Stimulated activated naive B cell treated with anti-CD40 and anti-IgM and Interleukin-4, amounts not matched to agents 10 μg/mL and 1 μg/mL and 100 μg/mL, for 72 hours (primary cell): ENCODE data around the gene RYR3.

Experiments used
- ATAC-seq, 2 donors: fragments of 150-1000 bp; cut with Tn5 transposase; replicated peaks; 2 replicates each; pipeline ENCODE4 v1.10.0; 2021; ENCODE audit warnings: moderate library complexity in 1 of 2
- DNase-seq: peaks from one replicate; pipeline ENCODE4 v3.0.0; 2021
- H3K27ac Mint-ChIP-seq: one replicate; pipeline ENCODE4 v1.8.0; 2022; ENCODE audit warnings: mild to moderate bottlenecking, mixed read lengths
- H3K27me3 Mint-ChIP-seq, 2 donors: one replicate each; pipeline ENCODE4 v1.8.0; 2022; ENCODE audit warnings: mixed read lengths in 2 of 2
- H3K36me3 Mint-ChIP-seq, 2 donors: one replicate each; pipeline ENCODE4 v1.8.0; 2022; ENCODE audit warnings: mixed read lengths in 2 of 2, mild to moderate bottlenecking in 1 of 2
- H3K4me1 Mint-ChIP-seq, 2 donors: one replicate each; pipeline ENCODE4 v1.8.0; 2022; ENCODE audit warnings: mixed read lengths in 2 of 2, mild to moderate bottlenecking in 1 of 2
- H3K4me3 Mint-ChIP-seq, 2 donors: one replicate each; pipeline ENCODE4 v1.8.0; 2022; ENCODE audit warnings: mild to moderate bottlenecking in 2 of 2, mixed read lengths in 2 of 2, moderate library complexity in 1 of 2
- H3K9me3 Mint-ChIP-seq, 2 donors: one replicate each; pipeline ENCODE4 v1.8.0; 2022; ENCODE audit warnings: mixed read lengths in 2 of 2, mild to moderate bottlenecking in 1 of 2

RYR3 gene

GRCh38 chr15:33753012-33753411 is 442.2 kb downstream of the RYR3 start:
- Mint-ChIP-seq H3K27me3 (peaks cover 7 to 9% of the 10 kb centered on the region in 2 donors), H3K4me3 (no peak overlapping the region), H3K27ac (no peak overlapping the region), H3K9me3 (peaks cover 6% of the 10 kb centered on the region in 2 donors), H3K36me3 (no peaks in the 10 kb centered on the region), H3K4me1 (peaks cover 6 to 9% of the 10 kb centered on the region in 2 donors)
- ATAC-seq (no peak), DNase-seq (no peak)

- H3K36me3 Mint-ChIP-seq = no peaks in the 10 kb centered on the region
- peaks cover 9 to 11% of the 10 kb centered on the region in 2 donors for H3K27me3 Mint-ChIP-seq
- peaks cover 6 to 9% of the 10 kb centered on the region in 2 donors for H3K4me1 Mint-ChIP-seq
- ATAC-seq = no peak
- H3K27ac Mint-ChIP-seq = no peak overlapping the region
- DNase-seq = no peak
- H3K9me3 Mint-ChIP-seq = peaks cover 6% of the 10 kb centered on the region in 2 donors
- no peak overlapping the region for H3K4me3 Mint-ChIP-seq
Measured at GRCh38 chr15:33754242-33754641, 443.5 kb downstream of the RYR3 start.

DNA sequence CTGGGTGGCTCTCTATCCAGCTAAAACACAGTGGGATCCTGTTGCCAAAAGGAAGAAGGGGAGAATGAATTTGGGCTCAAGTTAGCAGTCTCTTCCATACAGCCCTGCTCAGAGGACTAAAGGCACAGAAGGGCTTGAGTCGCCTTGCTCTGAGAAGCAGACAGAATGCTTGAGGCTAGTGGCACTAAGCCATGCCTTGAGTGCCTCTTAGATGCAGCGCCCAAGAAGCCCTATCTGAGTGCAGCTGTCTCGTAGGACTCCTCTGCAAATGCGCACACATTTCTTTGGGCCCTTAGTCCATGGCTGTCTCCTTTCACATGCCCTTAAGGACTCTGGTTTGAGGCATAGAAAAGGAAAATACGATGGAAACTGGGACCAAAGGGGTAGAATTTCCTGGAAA is 446.2 kb downstream of the RYR3 start:
- ATAC-seq = no peak
- Mint-ChIP-seq H3K9me3 (peaks cover 5 to 6% of the 10 kb centered on the region in 2 donors), H3K4me1 (peaks cover 6 to 9% of the 10 kb centered on the region in 2 donors), H3K4me3 (no peak overlapping the region), H3K27ac (no peak overlapping the region), H3K27me3 (peaks cover 27 to 35% of the 10 kb centered on the region in 2 donors), H3K36me3 (no peaks in the 10 kb centered on the region)
- no peak for DNase-seq

GRCh38 chr15:33757516-33758232 is 446.9 kb downstream of the RYR3 start:
- Mint-ChIP-seq H3K9me3 (no peaks in the 10 kb centered on the region), H3K27ac (peak overlapping the region; percentile 11), H3K4me1 (peaks cover 6 to 9% of the 10 kb centered on the region in 2 donors), H3K4me3 (no peak overlapping the region), H3K36me3 (no peaks in the 10 kb centered on the region), H3K27me3 (peaks cover 23 to 37% of the 10 kb centered on the region in 2 donors)
- ATAC-seq (peak; percentile 80 to 84), DNase-seq (no peak)

GRCh38 chr15:33766389-33766788 is 455.6 kb downstream of the RYR3 start:
- Mint-ChIP-seq H3K4me3 (no peak overlapping the region), H3K36me3 (no peaks in the 10 kb centered on the region), H3K9me3 (no peaks in the 10 kb centered on the region), H3K27ac (no peak overlapping the region), H3K27me3 (peaks cover 4 to 14% of the 10 kb centered on the region in 2 donors), H3K4me1 (no peaks in the 10 kb centered on the region)
- no peak for ATAC-seq
- no peak for DNase-seq

DNA sequence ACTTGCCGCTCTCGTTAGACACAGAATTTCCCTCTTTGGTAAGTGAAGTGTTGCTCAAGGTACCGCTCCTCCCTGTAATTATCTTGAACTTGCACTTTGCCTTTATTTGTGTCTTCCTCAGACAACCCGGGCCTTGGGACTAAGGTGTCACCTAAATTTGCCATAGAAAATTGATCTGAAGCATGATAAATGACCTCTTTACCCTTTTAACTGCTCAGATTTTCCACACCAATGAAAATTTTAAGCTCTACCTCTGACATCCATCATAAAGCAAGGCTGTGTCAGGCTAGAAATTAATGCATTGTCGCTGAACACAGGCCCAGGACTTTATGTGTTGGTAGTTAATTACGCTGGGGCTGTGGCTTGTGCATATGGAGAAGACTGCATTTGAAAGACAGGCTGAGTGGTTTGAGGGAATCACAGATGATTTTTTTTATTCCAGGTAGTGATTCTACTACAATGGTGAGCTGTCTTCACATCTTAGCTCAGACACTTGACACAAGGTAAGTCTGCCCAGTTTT is 458.0 kb downstream of the RYR3 start:
- Mint-ChIP-seq H3K36me3 (no peaks in the 10 kb centered on the region), H3K4me1 (no peaks in the 10 kb centered on the region), H3K27me3 (peaks cover 0 to 4% of the 10 kb centered on the region in 2 donors), H3K9me3 (no peaks in the 10 kb centered on the region), H3K27ac (no peak overlapping the region), H3K4me3 (no peak overlapping the region)
- ATAC-seq (no peak), DNase-seq (no peak)

DNA sequence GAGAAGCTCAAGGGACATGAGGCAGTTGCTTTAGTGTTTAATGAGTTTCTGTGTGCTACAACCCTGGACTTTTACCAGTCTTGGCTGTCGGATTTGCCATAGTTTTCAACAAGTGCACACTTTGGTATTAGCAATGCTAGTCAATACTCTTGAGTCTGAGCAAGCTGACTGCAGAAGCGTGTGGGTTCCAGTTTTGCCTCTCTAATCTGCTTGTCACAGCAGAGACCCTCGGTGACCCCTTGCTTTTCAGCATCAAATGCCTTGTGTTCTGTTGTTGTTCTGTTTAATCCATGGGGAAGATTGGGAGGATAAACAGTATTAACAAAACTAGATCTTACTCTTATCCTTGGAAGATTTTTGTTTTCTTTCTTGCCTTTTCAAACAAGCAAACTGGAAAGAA is 463.2 kb downstream of the RYR3 start:
- Mint-ChIP-seq H3K9me3 (no peaks in the 10 kb centered on the region), H3K27ac (no peak overlapping the region), H3K4me1 (no peaks in the 10 kb centered on the region), H3K4me3 (no peak overlapping the region), H3K36me3 (no peaks in the 10 kb centered on the region), H3K27me3 (peaks cover 10 to 12% of the 10 kb centered on the region in 2 donors)
- ATAC-seq (no peak), DNase-seq (no peak)

- Mint-ChIP-seq H3K27me3 (peaks cover 14% of the 10 kb centered on the region in 2 donors), H3K9me3 (no peaks in the 10 kb centered on the region), H3K4me3 (no peak overlapping the region), H3K36me3 (no peaks in the 10 kb centered on the region), H3K27ac (no peak overlapping the region), H3K4me1 (peaks cover 5 to 7% of the 10 kb centered on the region in 2 donors)
- no peak for ATAC-seq
- DNase-seq = no peak
Measured at GRCh38 chr15:33778852-33779251, 468.1 kb downstream of the RYR3 start.

GRCh38 chr15:33780011-33780768 is 469.4 kb downstream of the RYR3 start:
- Mint-ChIP-seq H3K4me1 (peaks cover 5 to 7% of the 10 kb centered on the region in 2 donors), H3K4me3 (no peak overlapping the region), H3K27ac (peak overlapping the region; percentile 26), H3K36me3 (no peaks in the 10 kb centered on the region), H3K9me3 (no peaks in the 10 kb centered on the region), H3K27me3 (peaks cover 14% of the 10 kb centered on the region in 2 donors)
- ATAC-seq (peak; percentile 78 to 82), DNase-seq (no peak)

- ATAC-seq (no peak), DNase-seq (no peak)
- no peak overlapping the region for H3K27ac Mint-ChIP-seq
- no peaks in the 10 kb centered on the region for H3K36me3 Mint-ChIP-seq
- H3K4me3 Mint-ChIP-seq = no peak overlapping the region
- H3K27me3 Mint-ChIP-seq = peaks cover 8 to 9% of the 10 kb centered on the region in 2 donors
- H3K9me3 Mint-ChIP-seq = no peaks in the 10 kb centered on the region
- H3K4me1 Mint-ChIP-seq = peaks cover 5 to 7% of the 10 kb centered on the region in 2 donors
Measured at GRCh38 chr15:33782966-33783365, 472.2 kb downstream of the RYR3 start.

DNA sequence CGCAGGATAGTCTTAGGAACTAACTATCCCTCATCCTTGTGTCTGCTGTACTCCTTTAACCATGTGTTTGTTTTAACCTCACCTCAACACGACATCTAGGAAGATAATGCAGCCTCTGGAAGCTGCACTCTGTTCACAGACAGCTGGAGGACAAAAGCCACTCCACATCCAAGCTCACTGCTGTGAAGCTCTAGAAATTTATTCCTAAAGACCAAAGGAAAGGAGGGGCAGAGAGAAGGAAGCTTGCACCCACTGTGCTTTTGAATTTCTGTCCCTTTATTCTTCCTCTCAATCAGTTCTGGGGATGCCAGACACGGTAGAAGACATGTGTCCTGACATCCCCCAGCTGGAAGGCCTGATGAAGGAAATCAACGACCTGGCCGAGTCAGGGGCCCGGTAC is 474.6 kb downstream of the RYR3 start:
- H3K4me1 Mint-ChIP-seq = peaks cover 7 to 10% of the 10 kb centered on the region in 2 donors
- ATAC-seq = no peak
- no peak overlapping the region for H3K4me3 Mint-ChIP-seq
- no peak for DNase-seq
- no peak overlapping the region for H3K27ac Mint-ChIP-seq
- no peaks in the 10 kb centered on the region for H3K36me3 Mint-ChIP-seq
- peaks cover 0 to 5% of the 10 kb centered on the region in 2 donors for H3K27me3 Mint-ChIP-seq
- H3K9me3 Mint-ChIP-seq = no peaks in the 10 kb centered on the region

DNA sequence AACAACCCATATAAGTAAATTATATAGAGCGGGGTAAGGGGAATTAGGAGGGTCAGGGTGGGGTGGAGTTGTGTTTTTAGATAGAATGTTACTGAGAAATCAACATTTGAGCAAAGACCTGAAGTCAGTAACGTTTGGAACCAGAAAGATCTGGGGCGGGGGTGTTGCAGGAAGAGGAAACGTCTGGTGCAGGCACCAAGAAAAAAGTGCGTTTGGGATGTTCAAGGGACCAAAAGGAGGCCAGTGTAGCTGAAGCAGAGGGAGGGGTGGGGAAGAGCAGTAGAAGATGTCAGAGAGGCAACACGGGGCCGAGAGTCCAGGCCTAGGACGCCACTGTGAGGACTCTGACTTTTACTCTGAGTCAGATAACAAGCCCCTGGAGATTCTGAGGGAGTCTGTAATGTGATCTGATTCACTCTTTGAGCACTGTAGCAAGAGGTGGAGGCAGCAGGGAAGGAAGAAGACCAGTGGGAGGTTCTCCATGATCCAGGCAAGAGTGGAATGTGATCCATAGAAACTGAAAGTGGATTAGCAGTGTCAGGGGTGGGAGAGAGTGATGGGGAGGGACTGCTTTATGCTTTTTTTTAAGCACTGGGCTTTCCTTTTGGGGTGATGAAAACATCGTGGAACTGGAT is 478.3 kb downstream of the RYR3 start:
- Mint-ChIP-seq H3K4me1 (peaks cover 5 to 7% of the 10 kb centered on the region in 2 donors), H3K36me3 (no peaks in the 10 kb centered on the region), H3K9me3 (no peaks in the 10 kb centered on the region), H3K4me3 (no peak overlapping the region), H3K27ac (peak overlapping the region; percentile 20), H3K27me3 (peaks cover 0 to 5% of the 10 kb centered on the region in 2 donors)
- peak in 1 of 2 donors; percentile 52 for ATAC-seq
- no peak for DNase-seq

GRCh38 chr15:33794453-33794852 is 483.7 kb downstream of the RYR3 start:
- Mint-ChIP-seq H3K27me3 (peaks cover 0 to 11% of the 10 kb centered on the region in 2 donors), H3K27ac (no peak overlapping the region), H3K4me1 (no peaks in the 10 kb centered on the region), H3K4me3 (no peak overlapping the region), H3K9me3 (no peaks in the 10 kb centered on the region), H3K36me3 (no peaks in the 10 kb centered on the region)
- no peak for ATAC-seq
- DNase-seq = no peak

GRCh38 chr15:33795070-33795469 is 484.3 kb downstream of the RYR3 start:
- Mint-ChIP-seq H3K36me3 (no peaks in the 10 kb centered on the region), H3K27me3 (peaks cover 0 to 11% of the 10 kb centered on the region in 2 donors), H3K4me1 (no peaks in the 10 kb centered on the region), H3K4me3 (no peak overlapping the region), H3K27ac (no peak overlapping the region), H3K9me3 (no peaks in the 10 kb centered on the region)
- ATAC-seq = no peak
- DNase-seq = no peak
